Measurements from ENCODE around the gene TBCEL.

The TBCEL gene

DNA sequence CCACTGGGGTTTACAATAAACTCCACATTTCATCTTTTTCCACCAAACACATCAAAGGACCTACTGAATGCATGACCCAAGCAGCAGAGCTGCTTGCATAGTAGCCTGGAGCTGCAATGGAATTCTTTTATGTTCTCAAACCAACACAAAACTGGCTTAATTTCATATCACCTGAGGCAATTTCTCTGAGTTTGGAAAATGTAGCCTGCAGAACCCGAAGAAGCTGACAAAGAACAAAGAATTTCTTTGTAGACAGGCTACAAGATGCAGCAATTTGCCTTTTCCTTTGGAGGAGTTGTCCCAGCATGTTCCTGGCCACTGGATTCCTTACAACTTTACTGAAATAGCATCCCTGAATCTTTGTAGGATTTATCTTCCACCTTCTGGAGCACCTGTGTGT is 71.7 kb downstream of the TBCEL start:
- Histone ChIP-seq H3K4me2 (ENCODE audit: low read length) (no peak overlapping the region), H3K4me1 (ENCODE audit: control insufficient read depth, insufficient read depth, low read length) (peaks cover 8% of the 10 kb centered on the region), H3K4me3 (ENCODE audit: low read length) (no peak overlapping the region), H3K27me3 (ENCODE audit: control insufficient read depth, insufficient read depth, low read length) (peaks cover under 1% of the 10 kb centered on the region), H3K9ac (ENCODE audit: low read depth, low read length) (no peak overlapping the region), H3K36me3 (ENCODE audit: insufficient read depth, low read length) (no peaks in the 10 kb centered on the region), H3K9me3 (replicated peaks; ENCODE audit: low read length) (no peaks in the 10 kb centered on the region)

DNA sequence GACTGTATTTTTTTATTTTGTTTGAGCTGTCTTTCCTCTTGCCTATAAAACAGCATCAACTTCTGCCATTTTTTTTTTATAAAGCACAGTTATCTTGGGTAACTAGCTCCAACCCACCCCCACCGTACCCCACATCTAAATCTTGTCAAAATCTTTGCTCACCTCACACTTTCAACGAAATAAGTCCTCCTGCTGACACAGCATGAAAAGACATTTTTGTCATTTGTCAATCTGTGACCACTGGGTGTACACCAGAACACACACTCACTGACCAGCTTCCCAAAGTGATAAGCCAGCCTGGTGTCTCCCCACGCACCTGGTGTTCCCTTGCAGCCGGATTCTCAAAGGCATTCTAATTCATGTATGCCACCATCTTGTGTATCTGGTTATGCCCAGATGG is 75.5 kb downstream of the TBCEL start:
- Histone ChIP-seq H3K9me3 (replicated peaks; ENCODE audit: low read length) (no peaks in the 10 kb centered on the region), H3K27me3 (ENCODE audit: control insufficient read depth, insufficient read depth, low read length) (peaks cover 14% of the 10 kb centered on the region), H3K9ac (ENCODE audit: low read depth, low read length) (no peak overlapping the region), H3K36me3 (ENCODE audit: insufficient read depth, low read length) (no peaks in the 10 kb centered on the region), H3K4me1 (ENCODE audit: control insufficient read depth, insufficient read depth, low read length) (peaks cover 8% of the 10 kb centered on the region), H3K4me2 (ENCODE audit: low read length) (no peak overlapping the region), H3K4me3 (ENCODE audit: low read length) (no peak overlapping the region)

DNA sequence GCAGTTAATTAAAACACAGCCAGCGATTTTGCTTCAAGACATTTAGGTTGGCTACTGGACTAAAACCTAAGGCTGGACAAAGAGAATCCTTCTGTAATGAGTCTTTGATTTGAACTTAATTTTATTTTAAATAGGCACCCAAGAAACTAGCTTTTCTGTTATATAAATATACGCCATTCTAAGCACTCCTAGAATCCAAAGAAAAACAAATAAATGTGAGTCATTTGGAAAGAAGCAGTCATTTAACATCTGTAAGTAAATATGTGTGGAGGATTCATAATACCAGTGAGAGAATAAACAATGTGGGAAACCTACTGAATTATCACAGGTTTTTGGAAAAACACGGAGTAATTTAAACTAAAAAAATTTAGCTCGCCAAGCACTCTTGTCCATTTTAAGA is 76.0 kb downstream of the TBCEL start:
- H3K4me2 ChIP-seq (ENCODE audit: low read length): no peak overlapping the region
- H3K9ac ChIP-seq (ENCODE audit: low read depth, low read length): no peak overlapping the region
- no peak overlapping the region for H3K4me3 ChIP-seq (ENCODE audit: low read length)
- H3K36me3 ChIP-seq (ENCODE audit: insufficient read depth, low read length): no peaks in the 10 kb centered on the region
- peaks cover 19% of the 10 kb centered on the region for H3K27me3 ChIP-seq (ENCODE audit: control insufficient read depth, insufficient read depth, low read length)
- H3K4me1 ChIP-seq (ENCODE audit: control insufficient read depth, insufficient read depth, low read length): peaks cover 8% of the 10 kb centered on the region
- H3K9me3 ChIP-seq (replicated peaks; ENCODE audit: low read length): no peaks in the 10 kb centered on the region

DNA sequence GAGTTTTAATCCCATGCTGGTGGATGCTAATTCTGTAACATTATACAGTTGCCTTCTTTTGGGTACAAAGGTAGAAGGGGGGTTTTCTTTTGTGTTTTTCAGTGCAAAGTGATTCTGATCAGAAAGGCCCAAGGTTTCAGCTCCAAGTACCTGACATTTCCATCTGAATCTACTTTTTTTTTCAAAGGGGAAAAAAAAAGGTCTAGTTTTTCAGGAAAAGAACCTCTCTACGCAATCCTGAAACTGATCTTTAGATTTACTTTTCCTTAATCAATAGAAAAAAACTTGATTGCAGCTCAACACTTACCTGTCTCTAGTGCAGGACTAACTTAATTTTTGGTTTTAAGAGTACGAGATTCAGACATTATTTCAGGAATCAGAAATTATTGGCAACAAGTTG is 77.0 kb downstream of the TBCEL start, which contains the start of gene TECTA:
Gene TECTA, plus strand, starts transcription at position 301 of the 400 bp plus-strand sequence. CDS start 1,423 bp downstream, outside the sequence.
- H3K4me3 ChIP-seq (ENCODE audit: low read length): no peak within 1 kb of the TSS
- no peaks in the 10 kb centered on the region for H3K36me3 ChIP-seq (ENCODE audit: insufficient read depth, low read length)
- peaks cover 8% of the 10 kb centered on the region for H3K4me1 ChIP-seq (ENCODE audit: control insufficient read depth, insufficient read depth, low read length)

DNA sequence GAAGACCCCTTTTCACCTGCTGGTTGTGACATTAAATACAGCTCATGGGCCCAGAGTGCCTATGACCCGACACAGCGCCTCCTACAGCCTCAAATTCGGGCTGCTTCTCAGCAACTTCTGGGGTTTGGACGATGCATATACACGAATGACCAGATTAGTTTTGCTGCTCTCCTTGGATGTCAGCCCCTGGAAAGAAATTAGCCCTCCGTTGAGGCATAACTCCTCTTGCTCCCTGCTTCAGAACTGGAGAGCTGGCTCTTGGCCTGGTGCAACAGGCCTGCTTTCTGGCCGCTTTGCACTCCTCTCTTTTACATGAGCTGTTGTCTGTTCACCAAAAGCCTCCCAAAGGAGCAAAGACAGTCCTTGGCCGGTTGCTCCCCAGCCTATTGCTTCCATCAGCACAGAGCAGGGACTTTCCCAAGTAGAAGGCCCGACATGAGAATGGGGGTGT is 80.4 kb downstream of the TBCEL start:
- Histone ChIP-seq H3K36me3 (ENCODE audit: insufficient read depth, low read length) (no peaks in the 10 kb centered on the region), H3K4me2 (ENCODE audit: low read length) (no peak overlapping the region), H3K27me3 (ENCODE audit: control insufficient read depth, insufficient read depth, low read length) (peaks cover 37% of the 10 kb centered on the region), H3K9ac (ENCODE audit: low read depth, low read length) (no peak overlapping the region), H3K4me3 (ENCODE audit: low read length) (no peak overlapping the region), H3K4me1 (ENCODE audit: control insufficient read depth, insufficient read depth, low read length) (peaks cover 8% of the 10 kb centered on the region), H3K9me3 (replicated peaks; ENCODE audit: low read length) (no peaks in the 10 kb centered on the region)

More for the DNA sequence above, 77.0 kb downstream of the TBCEL start, which contains the start of gene TECTA:
- Histone ChIP-seq H3K9me3 (replicated peaks; ENCODE audit: low read length) (no peaks in the 10 kb centered on the region), H3K9ac (ENCODE audit: low read depth, low read length) (no peak within 1 kb of the TSS), H3K4me2 (ENCODE audit: low read length) (no peak within 1 kb of the TSS), H3K27me3 (ENCODE audit: control insufficient read depth, insufficient read depth, low read length) (peaks cover 30% of the 10 kb centered on the region)

DNA sequence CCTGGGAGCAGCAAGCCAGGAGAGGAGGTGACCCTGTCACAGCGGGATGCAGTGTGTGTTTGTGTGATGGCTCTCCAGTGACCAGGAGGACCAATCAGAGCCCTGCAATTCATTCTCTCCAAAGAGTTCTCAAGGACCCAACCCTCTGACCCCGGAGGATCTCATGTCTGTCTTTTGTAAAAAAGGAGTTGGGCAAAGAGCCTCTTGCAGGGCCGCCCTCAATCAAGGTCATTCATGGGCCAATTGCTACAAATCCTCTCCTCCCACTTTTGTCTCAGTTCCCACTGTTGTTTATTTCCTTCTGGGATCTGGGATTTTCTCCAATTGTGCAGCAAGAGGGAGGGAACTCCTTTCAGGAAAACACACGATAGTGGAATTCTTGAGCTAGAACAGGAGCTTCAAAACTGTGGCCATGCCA is 81.2 kb downstream of the TBCEL start:
- no peak overlapping the region for H3K9ac ChIP-seq (ENCODE audit: low read depth, low read length)
- H3K36me3 ChIP-seq (ENCODE audit: insufficient read depth, low read length): no peaks in the 10 kb centered on the region
- H3K9me3 ChIP-seq (replicated peaks; ENCODE audit: low read length): no peaks in the 10 kb centered on the region
- peaks cover 1% of the 10 kb centered on the region for H3K4me1 ChIP-seq (ENCODE audit: control insufficient read depth, insufficient read depth, low read length)
- H3K4me3 ChIP-seq (ENCODE audit: low read length): no peak overlapping the region
- peaks cover 37% of the 10 kb centered on the region for H3K27me3 ChIP-seq (ENCODE audit: control insufficient read depth, insufficient read depth, low read length)
- no peak overlapping the region for H3K4me2 ChIP-seq (ENCODE audit: low read length)

DNA sequence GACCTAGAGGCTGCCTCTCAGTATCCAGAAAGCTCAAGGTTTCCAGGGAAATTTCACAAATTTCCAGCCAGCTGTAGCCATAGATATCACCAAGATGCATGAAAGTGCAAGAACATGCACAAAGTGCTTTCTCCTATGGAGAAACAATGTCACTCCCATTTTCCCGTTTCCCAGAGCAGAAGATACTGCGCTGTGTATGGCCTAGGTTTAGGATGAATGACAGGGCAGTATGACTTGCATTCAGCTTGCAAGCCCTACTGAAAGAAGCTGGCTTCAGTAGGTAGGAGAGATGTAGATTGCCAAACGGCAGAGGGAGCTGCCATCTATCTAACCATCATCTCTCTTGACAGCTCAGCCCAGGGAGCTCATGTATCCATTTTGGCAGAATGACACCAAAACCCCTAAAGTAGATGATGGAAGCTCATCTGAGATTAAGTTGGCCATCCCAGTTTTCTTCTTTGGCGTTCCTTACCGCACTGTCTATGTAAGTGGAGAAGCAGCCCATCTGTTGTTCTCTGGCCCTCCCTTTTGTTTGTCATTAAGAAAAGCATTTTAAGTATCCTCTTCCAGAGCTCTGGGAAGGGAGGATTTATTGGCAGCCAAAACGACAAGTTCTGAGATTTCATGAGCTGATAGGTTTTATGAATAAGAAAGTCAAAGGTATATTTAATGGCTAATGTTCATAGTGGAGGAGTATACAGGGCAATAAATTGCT is 81.7 kb downstream of the TBCEL start:
- Histone ChIP-seq H3K9me3 (replicated peaks; ENCODE audit: low read length) (no peaks in the 10 kb centered on the region), H3K9ac (ENCODE audit: low read depth, low read length) (no peak overlapping the region), H3K27me3 (ENCODE audit: control insufficient read depth, insufficient read depth, low read length) (peaks cover 36% of the 10 kb centered on the region), H3K36me3 (ENCODE audit: insufficient read depth, low read length) (no peaks in the 10 kb centered on the region), H3K4me3 (ENCODE audit: low read length) (no peak overlapping the region), H3K4me2 (ENCODE audit: low read length) (no peak overlapping the region), H3K4me1 (ENCODE audit: control insufficient read depth, insufficient read depth, low read length) (no peaks in the 10 kb centered on the region)

DNA sequence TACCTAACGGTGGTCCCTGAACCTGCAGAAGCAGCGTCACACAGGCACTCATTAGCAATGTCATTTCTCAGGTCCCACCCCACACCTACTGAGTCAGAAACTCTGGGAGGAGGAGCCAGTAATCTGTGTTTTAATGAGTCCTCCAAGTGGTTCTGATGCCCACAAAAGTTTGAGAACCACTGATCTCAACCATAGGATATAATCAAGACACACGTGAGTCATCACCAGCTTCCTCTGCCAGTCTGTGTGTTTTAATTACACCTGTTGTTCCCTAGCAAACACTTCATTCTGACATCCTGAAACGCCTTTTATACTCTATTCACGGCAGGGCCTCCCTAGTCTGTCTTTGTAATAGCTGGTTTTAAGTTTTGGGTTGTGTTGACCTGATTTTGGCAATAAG is 82.9 kb downstream of the TBCEL start:
- Histone ChIP-seq H3K27me3 (ENCODE audit: control insufficient read depth, insufficient read depth, low read length) (peaks cover 39% of the 10 kb centered on the region), H3K4me1 (ENCODE audit: control insufficient read depth, insufficient read depth, low read length) (no peaks in the 10 kb centered on the region), H3K4me2 (ENCODE audit: low read length) (no peak overlapping the region), H3K4me3 (ENCODE audit: low read length) (no peak overlapping the region), H3K9me3 (replicated peaks; ENCODE audit: low read length) (no peaks in the 10 kb centered on the region), H3K9ac (ENCODE audit: low read depth, low read length) (no peak overlapping the region), H3K36me3 (ENCODE audit: insufficient read depth, low read length) (no peaks in the 10 kb centered on the region)

DNA sequence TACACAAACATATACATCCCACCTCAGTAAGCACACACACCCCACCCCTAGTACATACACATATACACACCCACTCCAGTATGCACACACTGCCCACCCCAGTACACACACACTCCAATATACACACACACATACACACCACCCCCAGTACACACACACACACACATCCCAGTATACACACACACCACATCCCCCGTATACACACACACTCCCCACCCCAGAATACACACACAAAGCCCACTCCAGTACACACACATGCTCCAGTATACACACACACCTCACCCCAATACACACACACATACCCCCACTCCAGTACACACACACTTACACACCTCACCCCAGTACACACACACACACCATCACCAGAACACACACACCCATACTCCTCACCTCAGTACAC is 84.5 kb downstream of the TBCEL start:
- H3K4me1 ChIP-seq (ENCODE audit: control insufficient read depth, insufficient read depth, low read length): no peaks in the 10 kb centered on the region
- peaks cover 36% of the 10 kb centered on the region for H3K27me3 ChIP-seq (ENCODE audit: control insufficient read depth, insufficient read depth, low read length)
- no peaks in the 10 kb centered on the region for H3K9me3 ChIP-seq (replicated peaks; ENCODE audit: low read length)
- H3K36me3 ChIP-seq (ENCODE audit: insufficient read depth, low read length): no peaks in the 10 kb centered on the region
- no peak overlapping the region for H3K4me3 ChIP-seq (ENCODE audit: low read length)
- H3K9ac ChIP-seq (ENCODE audit: low read depth, low read length): no peak overlapping the region
- H3K4me2 ChIP-seq (ENCODE audit: low read length): no peak overlapping the region

DNA sequence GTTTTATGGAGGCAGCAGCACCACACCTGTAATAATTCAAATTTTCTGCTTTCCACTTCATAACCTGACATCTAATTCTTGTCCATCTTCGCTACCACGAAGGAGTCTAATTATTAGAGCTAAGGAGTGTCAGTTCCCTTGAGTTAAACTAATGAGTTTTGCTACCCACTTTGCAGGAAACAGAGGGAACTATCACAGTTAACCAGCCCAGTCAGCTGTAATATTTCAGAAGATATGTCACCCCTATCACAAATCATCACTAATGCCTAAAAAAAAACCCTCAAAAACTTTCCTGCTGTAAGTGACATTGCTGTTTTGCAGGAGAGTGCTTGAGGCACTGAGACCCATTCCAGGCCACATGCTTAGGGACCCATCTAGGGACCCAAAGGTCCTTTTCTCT is 85.6 kb downstream of the TBCEL start:
- no peak overlapping the region for H3K9ac ChIP-seq (ENCODE audit: low read depth, low read length)
- no peaks in the 10 kb centered on the region for H3K9me3 ChIP-seq (replicated peaks; ENCODE audit: low read length)
- H3K27me3 ChIP-seq (ENCODE audit: control insufficient read depth, insufficient read depth, low read length): peaks cover 34% of the 10 kb centered on the region
- H3K4me2 ChIP-seq (ENCODE audit: low read length): no peak overlapping the region
- H3K36me3 ChIP-seq (ENCODE audit: insufficient read depth, low read length): no peaks in the 10 kb centered on the region
- no peaks in the 10 kb centered on the region for H3K4me1 ChIP-seq (ENCODE audit: control insufficient read depth, insufficient read depth, low read length)
- no peak overlapping the region for H3K4me3 ChIP-seq (ENCODE audit: low read length)

DNA sequence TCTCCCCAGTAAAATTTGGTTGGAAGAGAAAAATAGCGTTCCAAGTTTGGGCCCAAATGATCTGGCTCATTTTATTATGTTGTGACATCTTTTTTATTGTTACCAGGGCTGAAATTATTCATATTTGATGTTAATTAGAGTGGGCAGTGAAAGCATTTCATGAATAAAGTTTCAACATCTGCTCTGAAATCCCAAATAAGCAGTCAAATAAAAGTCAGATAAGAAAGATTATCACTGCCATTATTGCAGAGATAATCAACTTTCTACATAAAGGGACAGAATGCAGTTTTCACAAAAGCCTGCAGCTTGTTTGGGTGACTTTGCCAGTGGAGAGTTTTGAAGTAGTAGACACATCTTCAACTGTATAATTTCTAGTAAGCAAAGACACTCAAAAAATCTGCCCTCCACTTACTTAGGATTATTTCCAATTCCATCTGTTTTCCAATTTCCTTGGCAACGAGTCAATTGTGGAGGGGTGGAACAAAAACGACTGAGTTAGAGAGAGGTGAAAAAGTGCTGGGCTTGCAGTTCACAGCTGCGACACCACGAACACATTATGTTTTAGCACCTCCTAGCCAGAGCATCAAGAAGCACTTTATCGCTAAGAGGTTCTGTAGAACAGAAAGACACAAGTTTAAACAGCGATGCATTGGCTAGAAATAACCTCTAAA is 86.1 kb downstream of the TBCEL start:
- Histone ChIP-seq H3K27me3 (ENCODE audit: control insufficient read depth, insufficient read depth, low read length) (peaks cover 28% of the 10 kb centered on the region), H3K4me2 (ENCODE audit: low read length) (no peak overlapping the region), H3K9me3 (replicated peaks; ENCODE audit: low read length) (no peaks in the 10 kb centered on the region), H3K9ac (ENCODE audit: low read depth, low read length) (no peak overlapping the region), H3K4me1 (ENCODE audit: control insufficient read depth, insufficient read depth, low read length) (no peaks in the 10 kb centered on the region), H3K36me3 (ENCODE audit: insufficient read depth, low read length) (no peaks in the 10 kb centered on the region), H3K4me3 (ENCODE audit: low read length) (no peak overlapping the region)
